HL-60 (cell line): Measurements from ENCODE around the gene KDR.

Experiments
- DNase-seq, 2 experiments: peaks; one replicate each; pipeline ENCODE4 v3.0.0-alpha.2; 2010 to 2020; ENCODE audit warnings: low read depth in 1 of 2, low spot score in 1 of 2
- H3K27ac ChIP-seq: fragments of 250-450 bp; sonication (Bioruptor Pico); replicated peaks from 2 replicates; pipeline ENCODE4 v1.5.1; 2020; ENCODE audit warnings: mild to moderate bottlenecking, moderate library complexity
- H3K27me3 ChIP-seq: fragments of 250-450 bp; sonication (Bioruptor Pico); 2 replicates; pipeline ENCODE4 v1.5.1; 2021; ENCODE audit warnings: mild to moderate bottlenecking, moderate library complexity; ENCODE audit not compliant: insufficient read depth, poor library complexity, severe bottlenecking
- H3K4me3 ChIP-seq: replicated peaks from 2 replicates; pipeline ENCODE4 v1.5.1; 2011; ENCODE audit warnings: mild to moderate bottlenecking, control low read depth, low read length; ENCODE audit not compliant: insufficient read depth
- CTCF ChIP-seq: IDR thresholded peaks from one replicate; pipeline ENCODE4 v1.5.1; 2011; ENCODE audit warnings: low read length, control low read depth, inconsistent platforms; ENCODE audit not compliant: insufficient read depth
- GABPA ChIP-seq: IDR thresholded peaks from 2 replicates; pipeline ENCODE4 v1.6.1; 2012; ENCODE audit warnings: low read depth
- POLR2AphosphoS5 ChIP-seq: IDR thresholded peaks from 2 replicates; pipeline ENCODE4 v1.6.1; 2012; ENCODE audit warnings: low read depth
- REST ChIP-seq: IDR thresholded peaks from 2 replicates; pipeline ENCODE4 v1.6.1; 2012; ENCODE audit warnings: low read depth; ENCODE audit not compliant: insufficient replicate concordance
- SPI1 ChIP-seq: IDR thresholded peaks from 2 replicates; pipeline ENCODE4 v1.6.1; 2012; ENCODE audit warnings: low read depth, mild to moderate bottlenecking, borderline replicate concordance

Gene KDR

DNA sequence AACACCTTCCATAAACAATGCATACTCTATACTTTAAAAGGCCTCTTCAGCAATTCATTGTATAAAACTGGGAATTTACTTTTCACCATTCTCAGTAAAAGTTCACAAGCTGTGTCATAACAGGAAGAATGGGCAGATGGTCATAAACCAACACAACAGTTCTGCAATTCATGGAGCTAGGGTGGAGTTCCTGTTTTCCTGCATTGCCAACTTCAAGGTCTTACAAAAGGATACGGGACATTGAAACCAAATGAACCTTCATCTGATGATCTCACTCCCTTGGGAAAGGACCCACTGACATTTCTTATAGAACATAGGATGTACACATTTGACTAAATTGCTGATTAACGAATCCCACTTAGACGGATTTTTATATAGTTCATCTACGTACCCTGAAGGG, 4.1 kb downstream of the KDR start:
- TF ChIP-seq SPI1, result peak; percentile 93
- peak; percentile 47; the same call in 1 of the 2 replicates for TF ChIP-seq POLR2AphosphoS5
- no peak for TF ChIP-seq GABPA
- peak in 1 of 2 experiments; percentile 51 for DNase-seq
- peaks cover 22% of the 10 kb centered on the region for H3K27me3 ChIP-seq
- H3K4me3 ChIP-seq, result no peak overlapping the region
- H3K27ac ChIP-seq, result no peak overlapping the region

DNA sequence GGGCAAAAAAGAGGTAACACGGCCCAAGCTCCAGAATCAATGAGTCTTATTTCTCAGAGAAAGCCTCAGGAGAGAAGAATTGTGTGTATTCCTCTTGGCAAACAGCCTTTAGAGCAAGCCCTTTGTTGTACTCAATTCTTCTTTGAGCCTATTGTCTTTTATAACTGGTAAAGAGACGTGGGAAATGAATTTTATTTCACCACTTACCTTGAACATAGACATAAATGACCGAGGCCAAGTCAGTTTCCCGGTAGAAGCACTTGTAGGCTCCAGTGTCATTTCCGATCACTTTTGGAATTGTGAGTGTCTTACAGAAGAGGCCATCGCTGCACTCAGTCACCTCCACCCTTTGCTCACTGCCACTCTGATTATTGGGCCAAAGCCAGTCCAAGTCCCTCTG, 7.0 kb downstream of the KDR start:
- DNase-seq, result no peak
- Histone ChIP-seq H3K4me3 (no peak overlapping the region), H3K27ac (no peak overlapping the region), H3K27me3 (no peaks in the 10 kb centered on the region)
- no peak for TF ChIP-seq GABPA
- TF ChIP-seq REST, result no peak
- TF ChIP-seq SPI1, result no peak
- no peak for TF ChIP-seq POLR2AphosphoS5
- TF ChIP-seq CTCF, result no peak

DNA sequence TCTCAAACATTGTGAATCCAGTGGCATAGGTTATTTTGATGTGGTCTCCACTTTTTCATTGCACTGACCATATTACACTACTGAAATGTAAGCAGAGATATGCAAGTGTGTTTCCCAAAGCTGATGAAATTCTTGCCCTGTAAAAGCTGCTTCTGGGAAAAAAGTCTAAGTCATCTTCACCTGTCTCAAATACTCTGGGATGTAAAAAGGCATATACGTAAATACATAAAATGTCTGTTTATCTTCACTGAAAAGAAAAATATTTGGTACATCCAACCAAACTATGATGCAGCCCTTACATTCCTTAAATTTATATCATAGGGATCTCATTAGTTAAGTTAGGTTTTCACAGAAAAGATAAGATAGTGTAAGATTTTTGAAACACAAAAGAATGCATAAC, 7.9 kb downstream of the KDR start:
- TF ChIP-seq POLR2AphosphoS5, result no peak
- no peak for TF ChIP-seq GABPA
- no peak for TF ChIP-seq REST
- no peak for TF ChIP-seq CTCF
- TF ChIP-seq SPI1, result no peak
- H3K4me3 ChIP-seq, result no peak overlapping the region
- DNase-seq, result no peak
- H3K27me3 ChIP-seq, result no peaks in the 10 kb centered on the region
- no peak overlapping the region for H3K27ac ChIP-seq

DNA sequence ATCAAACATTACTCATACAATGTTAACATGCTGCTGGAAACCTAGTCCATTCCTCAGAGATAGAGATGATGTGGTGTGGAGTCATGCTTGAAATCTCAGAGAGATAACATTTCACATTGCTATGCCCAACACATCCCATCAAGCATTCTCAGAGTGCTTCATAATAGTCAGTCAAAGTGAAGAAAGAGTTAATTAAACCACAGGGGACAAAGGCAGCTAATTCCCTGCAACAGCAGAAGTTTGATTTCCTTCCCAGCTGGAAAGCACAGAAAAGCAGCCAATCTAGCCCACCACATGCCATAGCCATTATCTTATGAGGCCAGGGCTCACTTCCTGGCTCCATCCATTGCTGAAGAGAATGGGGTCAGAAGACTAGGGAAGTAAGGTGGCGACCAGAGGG, 8.9 kb downstream of the KDR start:
- TF ChIP-seq CTCF (no peak), REST (no peak), SPI1 (no peak), GABPA (no peak), POLR2AphosphoS5 (no peak)
- Histone ChIP-seq H3K27ac (no peak overlapping the region), H3K4me3 (no peak overlapping the region), H3K27me3 (no peaks in the 10 kb centered on the region)
- no peak for DNase-seq
